Thyroid gland (tissue), 4 donors: Measurements from ENCODE around the gene CGRRF1.

ENCODE experiments used
- CTCF ChIP-seq, 6 experiments: fragments of 200-600 bp in 3 of 6; fragments of 450-650 bp in 3 of 6; sonication (generic) in 3 of 6; IDR thresholded peaks; one replicate each; pipeline ENCODE4 v1.5.1; 2016 to 2019; ENCODE audit warnings: antibody characterized with exemption in 6 of 6, mild to moderate bottlenecking in 2 of 6, inconsistent platforms in 1 of 6, moderate library complexity in 1 of 6
- POLR2A ChIP-seq, 2 donors: fragments of 450-650 bp; IDR thresholded peaks; one replicate each; pipeline ENCODE4 v1.6.1; 2017; ENCODE audit warnings: antibody characterized with exemption in 2 of 2, mild to moderate bottlenecking in 2 of 2, moderate library complexity in 1 of 2

- TF ChIP-seq POLR2A (IDR thresholded peaks at IDR 0.05), result no peak
- no peak for TF ChIP-seq CTCF (IDR thresholded peaks at IDR 0.05)
These were observed 35.4 kb upstream of the CGRRF1 start for GRCh38 chr14:54474232-54474793.
